Measurements from ENCODE around the gene GDF9.

DNA sequence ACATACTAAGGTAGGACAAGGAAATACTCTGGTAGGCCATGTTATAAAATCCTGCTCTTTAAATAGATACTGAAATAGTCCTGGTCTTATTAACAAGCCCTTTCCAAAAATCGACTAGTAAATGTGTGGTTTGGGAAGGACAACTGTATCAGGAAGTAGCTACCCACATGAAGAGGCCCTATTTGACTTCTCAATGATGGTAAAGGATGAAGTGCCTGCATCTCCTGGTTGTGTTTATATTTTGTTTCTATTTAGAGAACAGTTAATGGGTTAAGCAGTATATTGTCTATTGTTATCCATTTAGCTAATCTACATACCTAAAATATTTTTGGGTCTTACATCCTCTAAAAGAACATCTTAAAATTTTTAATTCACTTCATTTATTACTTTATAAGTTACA lies 12.5 kb downstream of the GDF9 start:
- TF ChIP-seq, protein P1, sequence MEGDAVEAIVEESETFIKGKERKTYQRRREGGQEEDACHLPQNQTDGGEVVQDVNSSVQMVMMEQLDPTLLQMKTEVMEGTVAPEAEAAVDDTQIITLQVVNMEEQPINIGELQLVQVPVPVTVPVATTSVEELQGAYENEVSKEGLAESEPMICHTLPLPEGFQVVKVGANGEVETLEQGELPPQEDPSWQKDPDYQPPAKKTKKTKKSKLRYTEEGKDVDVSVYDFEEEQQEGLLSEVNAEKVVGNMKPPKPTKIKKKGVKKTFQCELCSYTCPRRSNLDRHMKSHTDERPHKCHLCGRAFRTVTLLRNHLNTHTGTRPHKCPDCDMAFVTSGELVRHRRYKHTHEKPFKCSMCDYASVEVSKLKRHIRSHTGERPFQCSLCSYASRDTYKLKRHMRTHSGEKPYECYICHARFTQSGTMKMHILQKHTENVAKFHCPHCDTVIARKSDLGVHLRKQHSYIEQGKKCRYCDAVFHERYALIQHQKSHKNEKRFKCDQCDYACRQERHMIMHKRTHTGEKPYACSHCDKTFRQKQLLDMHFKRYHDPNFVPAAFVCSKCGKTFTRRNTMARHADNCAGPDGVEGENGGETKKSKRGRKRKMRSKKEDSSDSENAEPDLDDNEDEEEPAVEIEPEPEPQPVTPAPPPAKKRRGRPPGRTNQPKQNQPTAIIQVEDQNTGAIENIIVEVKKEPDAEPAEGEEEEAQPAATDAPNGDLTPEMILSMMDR (IDR thresholded peaks at IDR 0.05): no peak
- TF ChIP-seq EP300 (IDR thresholded peaks at IDR 0.05): no peak
- TF ChIP-seq POLR2A (IDR thresholded peaks at IDR 0.05): no peak
